Measurements from ENCODE around the gene GRM4. TPM values are rescaled to one million over a fixed set of nuclear protein-coding genes. Genes with fewer than 3 reads are reported as not detected.

Gene GRM4
- total RNA-seq, 4 donors from 2014 or later = not detected

DNA sequence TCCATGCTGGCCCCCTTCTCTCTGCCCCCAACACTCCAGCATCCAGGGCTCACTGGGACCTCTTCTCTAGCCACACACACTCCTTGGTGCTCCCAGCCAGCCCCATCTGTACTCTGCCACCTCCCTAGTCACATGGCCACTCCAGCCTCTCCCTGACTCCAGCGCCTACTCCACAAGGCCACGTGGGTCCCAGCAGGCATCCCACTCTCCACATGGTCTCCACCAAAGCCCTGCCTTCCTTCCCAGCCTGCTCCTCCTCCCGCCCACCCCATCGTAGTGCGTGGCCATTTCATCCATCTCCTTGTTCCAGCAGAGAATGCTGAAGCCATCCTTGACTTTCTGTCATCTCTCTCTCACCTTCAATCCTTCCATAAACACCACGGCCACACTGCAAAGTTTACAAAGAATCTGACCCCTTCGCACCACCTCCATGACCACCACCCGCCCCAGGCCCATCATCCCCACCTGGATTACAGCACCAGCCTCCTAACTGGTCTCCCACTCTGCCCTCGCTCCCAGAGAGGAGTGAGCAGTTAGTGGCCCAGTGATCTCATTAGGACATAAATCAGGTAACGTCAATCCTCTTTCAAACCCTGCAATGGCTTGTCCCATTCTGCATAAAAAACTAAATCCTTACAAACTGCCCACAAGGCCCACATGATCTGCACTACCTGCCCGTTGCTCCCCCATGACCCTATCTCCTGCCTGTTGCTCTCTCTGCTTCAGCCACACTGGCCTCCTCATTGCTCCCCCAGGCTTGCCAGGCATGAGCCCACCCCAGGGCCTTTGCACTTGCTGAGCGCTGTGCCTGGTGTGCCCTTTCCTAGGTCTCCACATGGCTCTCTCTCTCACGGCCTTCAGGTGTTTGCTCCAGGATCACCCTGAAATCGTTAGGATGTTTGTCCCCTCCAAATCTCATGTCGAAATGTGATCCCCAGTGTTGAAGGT lies 96.2 kb downstream of the GRM4 start:
- no peak for TF ChIP-seq POLR2A (IDR thresholded peaks at IDR 0.05)
- TF ChIP-seq, protein P1, sequence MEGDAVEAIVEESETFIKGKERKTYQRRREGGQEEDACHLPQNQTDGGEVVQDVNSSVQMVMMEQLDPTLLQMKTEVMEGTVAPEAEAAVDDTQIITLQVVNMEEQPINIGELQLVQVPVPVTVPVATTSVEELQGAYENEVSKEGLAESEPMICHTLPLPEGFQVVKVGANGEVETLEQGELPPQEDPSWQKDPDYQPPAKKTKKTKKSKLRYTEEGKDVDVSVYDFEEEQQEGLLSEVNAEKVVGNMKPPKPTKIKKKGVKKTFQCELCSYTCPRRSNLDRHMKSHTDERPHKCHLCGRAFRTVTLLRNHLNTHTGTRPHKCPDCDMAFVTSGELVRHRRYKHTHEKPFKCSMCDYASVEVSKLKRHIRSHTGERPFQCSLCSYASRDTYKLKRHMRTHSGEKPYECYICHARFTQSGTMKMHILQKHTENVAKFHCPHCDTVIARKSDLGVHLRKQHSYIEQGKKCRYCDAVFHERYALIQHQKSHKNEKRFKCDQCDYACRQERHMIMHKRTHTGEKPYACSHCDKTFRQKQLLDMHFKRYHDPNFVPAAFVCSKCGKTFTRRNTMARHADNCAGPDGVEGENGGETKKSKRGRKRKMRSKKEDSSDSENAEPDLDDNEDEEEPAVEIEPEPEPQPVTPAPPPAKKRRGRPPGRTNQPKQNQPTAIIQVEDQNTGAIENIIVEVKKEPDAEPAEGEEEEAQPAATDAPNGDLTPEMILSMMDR (IDR thresholded peaks at IDR 0.05) = no peak
- WGBS, 2 donors = 72 to 79% methylated on average over 13 to 14 of the region's 15 CpGs

DNA sequence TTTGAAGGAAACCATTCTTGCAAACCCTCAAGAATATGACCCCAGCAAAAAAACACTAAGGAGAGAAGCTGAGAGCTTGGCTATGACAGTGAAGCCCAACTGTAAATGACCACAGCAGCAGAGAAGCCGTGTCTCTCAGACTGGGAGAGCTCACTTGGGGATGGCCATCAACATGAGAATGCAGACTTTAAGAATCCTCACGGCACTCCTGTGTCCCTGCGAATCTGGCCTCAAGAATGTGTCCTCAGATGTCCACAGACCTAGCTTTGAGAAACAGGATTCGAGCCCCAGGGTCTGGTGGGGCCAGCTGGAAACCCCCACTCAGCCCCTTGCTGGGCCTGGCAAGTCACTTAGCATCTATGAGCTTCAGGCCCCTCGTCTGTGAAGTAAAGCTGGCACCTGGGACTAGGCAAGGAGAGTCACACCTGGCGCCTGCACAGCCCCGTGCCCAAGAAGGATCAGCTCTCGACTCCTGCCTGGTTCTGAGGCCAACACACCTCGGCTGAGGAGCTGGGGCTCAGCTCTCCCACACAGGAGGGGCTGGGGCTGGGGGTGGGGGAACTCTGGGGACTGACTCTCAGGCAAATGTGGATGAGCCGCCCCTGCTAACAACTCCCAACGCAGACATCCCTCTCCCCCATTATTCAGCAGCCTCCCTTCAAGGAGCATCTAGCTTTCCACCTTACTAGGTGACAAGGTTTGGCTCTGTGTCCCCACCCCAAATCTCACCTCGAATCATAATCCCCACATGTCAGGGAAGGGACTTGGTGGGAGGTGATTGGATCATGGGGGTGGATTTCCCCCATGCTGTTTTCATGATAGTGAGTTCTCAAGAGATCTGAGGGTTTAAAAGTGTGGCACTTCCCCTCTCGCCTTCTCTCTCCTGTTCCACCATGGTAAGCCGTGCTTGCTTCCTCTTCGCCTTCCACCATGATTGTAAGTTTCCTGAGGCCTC lies 97.7 kb downstream of the GRM4 start:
- WGBS, 2 donors = 64 to 77% methylated on average over 7 to 8 of the region's 15 CpGs
- Histone ChIP-seq H3K9me3 (no peaks in the 10 kb centered on the region), H3K27ac (no peak overlapping the region), H3K27me3 (peaks cover 0 to 73% (median 0%) of the 10 kb centered on the region in 4 donors), H3K4me3 (no peak overlapping the region), H3K4me1 (peaks cover 0 to 3% (median 2%) of the 10 kb centered on the region in 3 donors), H3K36me3 (no peaks in the 10 kb centered on the region)
- TF ChIP-seq, protein P1 (IDR thresholded peaks at IDR 0.05) = no peak
- no peak for TF ChIP-seq POLR2A (IDR thresholded peaks at IDR 0.05)
- intact Hi-C loops (cut with DNase I) = no loop called here
- DNase-seq = no peak

More for the DNA sequence above, 96.2 kb downstream of the GRM4 start:
- Histone ChIP-seq H3K36me3 (no peaks in the 10 kb centered on the region), H3K27me3 (peaks cover 0 to 79% (median 0%) of the 10 kb centered on the region in 4 donors), H3K4me1 (peaks cover 0 to 17% (median 5%) of the 10 kb centered on the region in 3 donors), H3K9me3 (no peaks in the 10 kb centered on the region), H3K27ac (no peak overlapping the region), H3K4me3 (no peak overlapping the region)
- no peak for DNase-seq
- intact Hi-C loops (cut with DNase I) = loop anchor here (10.0 kb wide), 1 partner anchor 95 kb away; the partner anchor contains the start of gene GRM4

DNA sequence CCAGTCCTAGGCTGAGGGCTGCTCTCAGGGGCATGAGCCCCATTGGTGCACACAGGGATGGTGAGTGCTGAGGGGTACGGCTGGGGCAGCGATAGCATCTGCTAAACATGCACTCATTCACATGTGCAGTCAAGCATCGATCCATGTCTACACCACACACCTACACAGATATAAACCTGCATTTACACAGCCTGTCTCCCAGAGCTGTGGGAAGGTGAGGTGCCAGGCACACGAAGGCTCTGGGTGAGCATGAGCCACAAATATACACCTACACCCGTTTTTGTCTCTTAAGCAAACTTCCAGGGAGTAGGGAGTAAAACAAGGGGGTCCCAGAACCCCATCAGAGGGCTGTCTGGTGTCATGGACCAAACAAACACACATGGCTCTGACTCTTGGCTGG lies 99.3 kb downstream of the GRM4 start:
- no peaks in the 10 kb centered on the region for H3K36me3 ChIP-seq
- no peak for TF ChIP-seq POLR2A (IDR thresholded peaks at IDR 0.05)
- TF ChIP-seq, protein P1 (IDR thresholded peaks at IDR 0.05) = no peak
- no peak overlapping the region for H3K27ac ChIP-seq
- DNase-seq = no peak
- H3K27me3 ChIP-seq = peaks cover 0 to 57% (median 0%) of the 10 kb centered on the region in 4 donors
- no peaks in the 10 kb centered on the region for H3K4me1 ChIP-seq
- 49 to 62% methylated on average over 3 to 5 of the region's 5 CpGs for WGBS, 2 donors
- H3K4me3 ChIP-seq = no peak overlapping the region
- no peaks in the 10 kb centered on the region for H3K9me3 ChIP-seq
- intact Hi-C loops (cut with DNase I) = no loop called here

GRCh38 chr6:34045771-34046170 lies 100.1 kb downstream of the GRM4 start:
- no peaks in the 10 kb centered on the region for H3K36me3 ChIP-seq
- no peak overlapping the region for H3K27ac ChIP-seq
- 25 to 48% methylated on average over 8 of the region's 8 CpGs for WGBS, 2 donors
- H3K27me3 ChIP-seq = peaks cover 0 to 53% (median 0%) of the 10 kb centered on the region in 4 donors
- H3K4me3 ChIP-seq = no peak overlapping the region
- no peaks in the 10 kb centered on the region for H3K4me1 ChIP-seq
- DNase-seq = no peak
- H3K9me3 ChIP-seq = no peaks in the 10 kb centered on the region
- no peak for TF ChIP-seq POLR2A (IDR thresholded peaks at IDR 0.05)
- TF ChIP-seq, protein P1 (IDR thresholded peaks at IDR 0.05) = no peak
- intact Hi-C loops (cut with DNase I) = no loop called here
